WERI-Rb-1 (cell line): Measurements from ENCODE around the gene CALML6.
"Not testable (repeated sequence)": the region's sequence is repeated elsewhere in the genome, so short reads cannot be mapped to it uniquely, and the experiment has no call there.

Experiments
- DNase-seq: peaks from one replicate; pipeline ENCODE4 v3.0.0-alpha.2; 2020
- H3K27ac ChIP-seq: fragments of 250-450 bp; sonication (Bioruptor Pico); 2 replicates; pipeline ENCODE4 v1.5.1; 2020; ENCODE audit warnings: mild to moderate bottlenecking, moderate library complexity
- H3K27me3 ChIP-seq: fragments of 250-450 bp; sonication (Bioruptor Pico); 2 replicates; pipeline ENCODE4 v1.5.1; 2021; ENCODE audit warnings: mild to moderate bottlenecking, low read depth, moderate library complexity; ENCODE audit not compliant: insufficient read depth, severe bottlenecking
- H3K36me3 ChIP-seq: fragments of 250-450 bp; sonication (Bioruptor Pico); 2 replicates; pipeline ENCODE4 v1.5.1; 2020; ENCODE audit warnings: mild to moderate bottlenecking, moderate library complexity
- H3K4me3 ChIP-seq: 2 replicates; pipeline ENCODE4 v1.5.1; 2011; ENCODE audit warnings: low read depth, mild to moderate bottlenecking, control low read depth, low read length
- H3K9me3 ChIP-seq: fragments of 250-450 bp; sonication (Bioruptor Pico); 2 replicates; pipeline ENCODE4 v1.5.1; 2021; ENCODE audit warnings: mild to moderate bottlenecking, moderate library complexity; ENCODE audit not compliant: severe bottlenecking
- TF ChIP-seq, protein P1 (sequence below): IDR thresholded peaks from 2 replicates; pipeline ENCODE4 v1.5.1; 2011; ENCODE audit warnings: low read depth, mild to moderate bottlenecking, control low read depth, inconsistent platforms, low read length

Gene CALML6

GRCh38 chr1:1927751-1928150 is 12.7 kb downstream of the CALML6 start:
- no peaks in the 10 kb centered on the region for H3K27me3 ChIP-seq

GRCh38 chr1:1928231-1929101 is 13.4 kb downstream of the CALML6 start:
- TF ChIP-seq, protein P1, sequence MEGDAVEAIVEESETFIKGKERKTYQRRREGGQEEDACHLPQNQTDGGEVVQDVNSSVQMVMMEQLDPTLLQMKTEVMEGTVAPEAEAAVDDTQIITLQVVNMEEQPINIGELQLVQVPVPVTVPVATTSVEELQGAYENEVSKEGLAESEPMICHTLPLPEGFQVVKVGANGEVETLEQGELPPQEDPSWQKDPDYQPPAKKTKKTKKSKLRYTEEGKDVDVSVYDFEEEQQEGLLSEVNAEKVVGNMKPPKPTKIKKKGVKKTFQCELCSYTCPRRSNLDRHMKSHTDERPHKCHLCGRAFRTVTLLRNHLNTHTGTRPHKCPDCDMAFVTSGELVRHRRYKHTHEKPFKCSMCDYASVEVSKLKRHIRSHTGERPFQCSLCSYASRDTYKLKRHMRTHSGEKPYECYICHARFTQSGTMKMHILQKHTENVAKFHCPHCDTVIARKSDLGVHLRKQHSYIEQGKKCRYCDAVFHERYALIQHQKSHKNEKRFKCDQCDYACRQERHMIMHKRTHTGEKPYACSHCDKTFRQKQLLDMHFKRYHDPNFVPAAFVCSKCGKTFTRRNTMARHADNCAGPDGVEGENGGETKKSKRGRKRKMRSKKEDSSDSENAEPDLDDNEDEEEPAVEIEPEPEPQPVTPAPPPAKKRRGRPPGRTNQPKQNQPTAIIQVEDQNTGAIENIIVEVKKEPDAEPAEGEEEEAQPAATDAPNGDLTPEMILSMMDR, result no peak
- Histone ChIP-seq H3K36me3 (no peaks in the 10 kb centered on the region), H3K27ac (no peak overlapping the region), H3K4me3 (no peak overlapping the region), H3K27me3 (no peaks in the 10 kb centered on the region), H3K9me3 (no peaks in the 10 kb centered on the region)
- DNase-seq, result no peak

More at GRCh38 chr1:1927751-1928150, 12.7 kb downstream of the CALML6 start:
- TF ChIP-seq, protein P1, result no peak
- Histone ChIP-seq H3K36me3 (no peaks in the 10 kb centered on the region), H3K27ac (no peak overlapping the region), H3K9me3 (no peaks in the 10 kb centered on the region), H3K4me3 (no peak overlapping the region)
- DNase-seq, result no peak

DNA sequence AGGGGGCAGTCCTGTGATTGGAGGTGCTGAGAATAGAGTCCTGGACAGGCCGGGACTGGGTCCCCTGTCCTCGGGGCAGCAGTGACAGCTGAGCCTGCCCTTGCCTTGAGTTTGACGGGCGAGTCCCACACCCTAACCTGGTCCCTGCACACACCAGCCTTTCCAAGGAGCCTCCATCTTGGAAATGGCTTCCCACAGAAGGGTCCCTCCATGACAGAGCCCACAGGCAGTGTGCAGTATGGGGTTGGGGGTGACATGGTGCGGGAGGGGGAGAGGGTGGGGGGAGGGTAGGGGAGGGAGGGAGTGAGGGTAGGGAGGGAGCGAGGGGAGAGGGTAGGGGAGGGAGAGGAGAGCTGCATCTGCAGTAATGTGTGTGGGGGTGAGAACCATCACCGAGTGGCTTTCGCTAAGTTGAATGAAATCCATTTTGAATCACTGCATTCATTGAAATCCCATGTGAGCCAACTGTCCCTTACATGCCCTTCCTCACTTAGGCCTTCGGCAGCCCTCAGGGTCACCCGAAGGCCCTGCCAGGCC is 14.1 kb downstream of the CALML6 start:
- Histone ChIP-seq H3K27me3 (no peaks in the 10 kb centered on the region), H3K36me3 (no peaks in the 10 kb centered on the region), H3K9me3 (peaks cover 4% of the 10 kb centered on the region), H3K4me3 (no peak overlapping the region), H3K27ac (no peak overlapping the region)
- DNase-seq, result no peak
- TF ChIP-seq, protein P1, result no peak

DNA sequence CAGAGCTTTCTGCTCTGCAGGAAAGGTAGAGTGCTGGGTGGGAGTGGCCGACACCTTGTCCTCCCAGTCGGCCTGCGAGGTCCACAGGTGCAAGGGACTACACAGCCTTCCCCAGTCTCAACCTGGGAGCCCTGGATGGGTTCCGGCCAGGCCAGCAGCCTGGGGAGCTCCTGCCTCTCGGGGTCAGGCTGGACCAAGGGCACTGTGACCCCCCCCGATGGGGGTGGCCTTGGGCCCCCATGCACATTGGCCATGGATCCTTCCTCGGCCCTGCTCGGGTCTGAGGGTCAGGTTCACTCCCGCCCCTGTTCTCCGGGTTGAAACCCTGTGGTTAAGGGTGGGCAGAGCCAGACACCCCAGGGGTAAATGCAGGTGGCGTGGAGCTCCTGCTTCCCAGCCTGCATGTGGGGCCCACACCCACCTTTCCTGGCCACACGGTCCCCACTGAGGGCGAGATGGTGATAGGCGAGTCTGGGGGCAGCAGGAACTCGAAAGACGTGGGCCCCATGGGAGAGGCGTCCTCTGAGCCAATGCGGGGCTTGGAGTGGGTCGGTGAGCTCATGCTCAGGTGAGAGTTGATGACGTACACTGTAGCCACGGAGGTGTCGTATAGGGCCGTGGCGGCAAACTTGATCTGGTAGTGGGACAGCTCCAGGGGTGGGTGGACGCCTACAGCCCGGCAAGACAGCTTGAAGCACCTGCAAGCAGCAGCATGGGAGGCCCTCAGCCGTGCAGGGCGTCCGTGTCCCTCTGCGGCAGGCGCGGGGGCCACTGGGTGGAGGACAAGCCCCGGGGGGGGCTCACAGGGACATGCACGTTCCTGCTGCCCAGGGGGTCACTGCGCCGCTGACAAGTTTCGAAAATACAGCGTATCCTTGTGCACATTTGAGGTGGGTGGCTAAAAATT is 14.8 kb downstream of the CALML6 start:
- TF ChIP-seq, protein P1, result no peak
- peak; percentile 4 for DNase-seq
- Histone ChIP-seq H3K36me3 (no peaks in the 10 kb centered on the region), H3K4me3 (no peak overlapping the region), H3K27me3 (no peaks in the 10 kb centered on the region), H3K27ac (no peak overlapping the region), H3K9me3 (peaks cover 4% of the 10 kb centered on the region)

DNA sequence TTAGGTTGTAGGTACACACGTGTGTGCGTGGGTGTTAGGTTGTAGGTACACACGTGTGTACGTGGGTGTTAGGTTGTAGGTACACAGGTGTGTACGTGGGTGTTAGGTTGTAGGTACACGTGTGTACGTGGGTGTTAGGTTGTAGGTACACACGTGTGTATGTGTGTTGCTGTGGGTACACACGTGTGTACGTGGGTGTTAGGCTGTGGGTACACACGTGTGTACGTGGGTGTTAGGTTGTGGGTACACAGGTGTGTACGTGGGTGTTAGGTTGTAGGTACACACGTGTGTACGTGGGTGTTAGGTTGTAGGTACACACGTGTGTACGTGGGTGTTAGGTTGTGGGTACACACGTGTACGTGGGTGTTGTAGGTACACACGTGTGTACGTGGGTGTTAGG is 19.8 kb downstream of the CALML6 start:
- not testable (repeated sequence) for H3K36me3 ChIP-seq, H3K27me3 ChIP-seq, DNase-seq, H3K9me3 ChIP-seq, H3K4me3 ChIP-seq, H3K27ac ChIP-seq

DNA sequence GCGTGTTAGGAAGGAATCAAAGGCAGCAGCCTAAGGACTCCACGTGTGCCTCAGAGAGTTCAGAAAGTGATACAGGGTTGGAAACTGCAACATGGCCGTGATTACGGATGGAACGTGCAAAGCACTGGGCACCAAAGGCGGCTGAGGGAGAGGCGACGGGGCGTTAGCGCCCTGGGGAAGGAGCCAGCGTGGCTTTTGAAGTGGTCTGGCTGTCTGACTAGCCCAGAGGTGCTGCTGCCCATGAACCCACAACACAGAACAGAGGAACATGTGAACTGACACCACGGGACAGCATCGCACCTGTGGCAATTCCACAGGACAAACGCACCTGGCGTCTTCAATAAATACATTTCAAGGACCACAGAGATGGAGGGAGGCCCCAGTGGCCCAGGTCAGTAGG is 22.0 kb downstream of the CALML6 start:
- TF ChIP-seq, protein P1, result no peak
- Histone ChIP-seq H3K36me3 (no peaks in the 10 kb centered on the region), H3K4me3 (no peak overlapping the region), H3K27ac (no peak overlapping the region), H3K9me3 (peaks cover 4% of the 10 kb centered on the region), H3K27me3 (no peaks in the 10 kb centered on the region)
- DNase-seq, result no peak
